Testis (tissue), 3 donors: ENCODE data around the gene TLR4. TPM values are rescaled to one million over a fixed set of nuclear protein-coding genes. Genes with fewer than 3 reads are reported as not detected.

Experiments
- DNase-seq: peaks from one replicate; pipeline ENCODE4 v3.0.0-alpha.2; 2019
- H3K27ac ChIP-seq, 2 donors: fragments of 200-600 bp; sonication (generic); one replicate each; pipeline ENCODE4 v1.5.1; 2019
- H3K27me3 ChIP-seq: fragments of 200-600 bp; sonication (generic); one replicate; pipeline ENCODE4 v1.5.1; 2019
- H3K36me3 ChIP-seq: fragments of 200-600 bp; sonication (generic); one replicate; pipeline ENCODE4 v1.5.1; 2017; ENCODE audit warnings: low read depth; ENCODE audit errors: missing control alignments
- H3K4me1 ChIP-seq: fragments of 200-600 bp; sonication (generic); one replicate; pipeline ENCODE4 v1.5.1; 2019
- H3K4me3 ChIP-seq, 2 donors: fragments of 200-600 bp; sonication (generic); one replicate each; pipeline ENCODE4 v1.5.1; 2017 to 2019
- H3K9me3 ChIP-seq: fragments of 200-600 bp; sonication (generic); one replicate; pipeline ENCODE4 v1.5.1; 2017
- POLR2A ChIP-seq: fragments of 450-650 bp; IDR thresholded peaks from one replicate; pipeline ENCODE4 v1.6.1; 2017; ENCODE audit warnings: antibody characterized with exemption, mild to moderate bottlenecking, moderate library complexity
- WGBS, 2 donors: methylation state at CpG; one replicate each; pipeline ENCODE4 v1.1.5; 2018; 5-methylcytosine and 5-hydroxymethylcytosine counted together
- intact Hi-C: fragments of 100-400 bp; cut with DNase I; formaldehyde crosslinking; loops from one replicate; pipeline ENCODE4 v1.15.1; 2023; ENCODE audit warnings: low total_unique reads
- polyA plus RNA-seq: library from polyadenylated mRNA; stranded (reverse); fragments of 350-450 nt; fragmentation: Illumina TruSeq; extraction: RNeasy Lipid Tissue Mini Kit (QIAGEN cat#74804); gene quantifications from one replicate; pipeline ENCODE4 v1.2.3, GENCODE V29; 2014; ENCODE audit warnings: low read depth, low replicate concordance; ENCODE audit not compliant: insufficient read depth
- total RNA-seq, 2 donors: library from RNA; depleted of rRNA; stranded (reverse); fragments of >200 nt; gene quantifications; one replicate each; pipeline ENCODE4 v1.2.3, GENCODE V29; 2016
- TF ChIP-seq, protein P1 (sequence below), 3 experiments: fragments of 450-650 bp in 2 of 3; fragments of 200-600 bp in 1 of 3; sonication (generic) in 1 of 3; IDR thresholded peaks; one replicate each; pipeline ENCODE4 v1.5.1; 2016 to 2019; ENCODE audit warnings: antibody characterized with exemption in 3 of 3, mild to moderate bottlenecking in 2 of 3, moderate library complexity in 1 of 3

Gene TLR4
- total and polyA plus RNA-seq, 3 donors from 2014 or later, result 3.7 to 5.0 (median 3.9) TPM

DNA sequence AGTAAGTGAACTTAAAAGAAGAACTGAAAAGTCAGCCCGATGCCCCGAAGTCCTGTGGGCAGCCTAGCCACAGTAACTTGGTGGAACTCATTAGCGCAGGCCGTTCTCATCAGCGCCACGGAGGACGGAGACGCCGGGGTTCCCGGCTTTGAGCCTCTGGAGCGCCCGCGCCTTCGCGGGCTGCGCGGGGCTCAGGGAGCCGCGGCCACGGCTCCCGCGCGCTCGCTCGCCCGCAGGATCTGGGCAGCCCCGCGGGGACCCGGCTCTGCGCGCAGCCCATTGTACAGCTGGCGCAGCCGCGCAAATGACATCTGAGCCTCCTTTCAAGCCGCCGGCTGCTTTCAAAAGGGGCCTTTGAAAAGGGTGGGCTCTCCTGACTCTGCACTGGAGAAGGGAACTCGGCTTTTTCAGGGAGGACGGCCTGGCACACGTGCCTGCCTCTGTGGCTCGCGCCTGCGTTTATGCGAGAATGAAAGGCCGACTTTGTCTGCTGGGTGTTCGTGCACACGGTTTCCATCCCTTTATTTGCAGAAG is 40.7 kb downstream of the TLR4 start:
- no peaks in the 10 kb centered on the region for H3K36me3 ChIP-seq
- no peak for TF ChIP-seq POLR2A
- TF ChIP-seq, protein P1, sequence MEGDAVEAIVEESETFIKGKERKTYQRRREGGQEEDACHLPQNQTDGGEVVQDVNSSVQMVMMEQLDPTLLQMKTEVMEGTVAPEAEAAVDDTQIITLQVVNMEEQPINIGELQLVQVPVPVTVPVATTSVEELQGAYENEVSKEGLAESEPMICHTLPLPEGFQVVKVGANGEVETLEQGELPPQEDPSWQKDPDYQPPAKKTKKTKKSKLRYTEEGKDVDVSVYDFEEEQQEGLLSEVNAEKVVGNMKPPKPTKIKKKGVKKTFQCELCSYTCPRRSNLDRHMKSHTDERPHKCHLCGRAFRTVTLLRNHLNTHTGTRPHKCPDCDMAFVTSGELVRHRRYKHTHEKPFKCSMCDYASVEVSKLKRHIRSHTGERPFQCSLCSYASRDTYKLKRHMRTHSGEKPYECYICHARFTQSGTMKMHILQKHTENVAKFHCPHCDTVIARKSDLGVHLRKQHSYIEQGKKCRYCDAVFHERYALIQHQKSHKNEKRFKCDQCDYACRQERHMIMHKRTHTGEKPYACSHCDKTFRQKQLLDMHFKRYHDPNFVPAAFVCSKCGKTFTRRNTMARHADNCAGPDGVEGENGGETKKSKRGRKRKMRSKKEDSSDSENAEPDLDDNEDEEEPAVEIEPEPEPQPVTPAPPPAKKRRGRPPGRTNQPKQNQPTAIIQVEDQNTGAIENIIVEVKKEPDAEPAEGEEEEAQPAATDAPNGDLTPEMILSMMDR (IDR thresholded peaks at IDR 0.05), result no peak
- intact Hi-C loops, result no loop called here
- no peaks in the 10 kb centered on the region for H3K9me3 ChIP-seq
- WGBS, 2 donors, result 5 to 14% methylated on average over 18 to 30 of the region's 46 CpGs
- H3K4me3 ChIP-seq, result peak overlapping the region; percentile 32 to 33
- no peaks in the 10 kb centered on the region for H3K4me1 ChIP-seq
- no peak overlapping the region for H3K27ac ChIP-seq
- DNase-seq, result peak; percentile 15
- H3K27me3 ChIP-seq, result no peaks in the 10 kb centered on the region

DNA sequence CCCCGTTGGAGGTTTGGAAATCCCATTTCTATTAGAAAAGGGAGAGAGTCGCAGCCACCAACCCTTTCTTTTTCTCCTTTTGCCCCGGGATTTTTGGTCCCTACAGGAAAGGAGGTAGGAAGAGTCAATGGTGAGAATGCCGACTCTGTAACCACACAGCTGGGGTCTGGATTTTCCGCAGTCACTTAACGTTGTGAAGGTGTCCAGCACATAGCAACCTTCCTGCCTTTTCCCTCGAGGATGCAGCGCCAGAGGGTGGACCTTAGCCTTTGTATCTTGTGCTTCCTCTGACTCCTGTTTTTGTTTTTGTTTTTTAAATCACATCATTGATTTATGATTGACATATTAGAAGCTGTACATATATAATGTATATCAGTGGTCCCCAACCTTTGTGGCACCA is 41.4 kb downstream of the TLR4 start:
- Histone ChIP-seq H3K27me3 (no peaks in the 10 kb centered on the region), H3K27ac (no peak overlapping the region), H3K36me3 (no peaks in the 10 kb centered on the region), H3K9me3 (no peaks in the 10 kb centered on the region), H3K4me1 (no peaks in the 10 kb centered on the region), H3K4me3 (no peak overlapping the region)
- WGBS, 2 donors, result 51 to 62% methylated on average over 8 of the region's 8 CpGs
- DNase-seq, result no peak
- intact Hi-C loops, result no loop called here
- TF ChIP-seq POLR2A, result no peak
- TF ChIP-seq, protein P1 (IDR thresholded peaks at IDR 0.05), result no peak

DNA sequence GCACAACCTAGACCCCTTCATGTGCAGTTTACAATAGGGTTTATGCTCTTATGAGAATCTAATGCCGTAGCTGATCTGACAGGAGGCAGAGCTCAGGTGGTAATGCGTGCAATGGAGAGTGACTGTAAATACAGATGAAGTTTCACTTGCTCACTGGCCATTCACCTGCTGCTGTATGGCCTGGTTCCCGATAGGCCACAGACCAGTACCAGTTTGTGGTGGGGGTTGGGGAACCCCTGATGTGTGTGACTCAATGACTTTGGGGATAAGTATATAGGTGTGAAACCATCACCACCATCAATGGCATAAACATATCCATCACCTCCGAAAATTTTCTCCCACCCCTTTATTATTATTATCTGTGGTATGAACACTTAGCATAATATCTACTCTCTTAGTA is 42.1 kb downstream of the TLR4 start:
- WGBS, 2 donors, result 72 to 96% methylated on average over 4 of the region's 4 CpGs

DNA sequence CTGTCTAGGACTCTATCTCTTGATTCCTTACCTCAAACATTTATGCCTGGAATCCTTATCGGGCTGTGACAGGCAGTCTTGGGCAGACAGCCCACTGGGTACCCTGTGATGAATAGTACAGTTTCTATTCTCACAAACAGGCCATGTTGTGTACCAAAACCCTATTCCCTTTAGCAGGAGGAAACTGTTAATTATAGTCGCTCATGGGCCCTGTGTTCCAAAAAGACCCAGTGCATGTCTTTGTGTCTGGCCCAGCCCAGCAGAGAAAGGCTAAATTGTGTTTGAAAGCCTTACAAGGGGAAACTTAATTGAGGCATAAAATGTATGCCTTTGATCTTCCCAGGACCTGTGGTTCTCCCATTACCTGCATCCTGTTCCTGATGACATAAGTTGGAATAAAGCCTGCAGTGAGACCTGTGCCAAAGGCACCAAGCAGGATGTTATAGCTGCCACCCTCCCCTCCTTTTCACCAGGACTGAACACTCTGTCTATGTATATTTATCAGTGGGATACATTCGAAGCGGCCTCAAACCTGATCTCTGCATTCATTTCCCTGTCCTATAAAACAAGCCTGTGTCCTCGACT is 43.3 kb downstream of the TLR4 start:
- Histone ChIP-seq H3K4me3 (no peak overlapping the region), H3K27ac (no peak overlapping the region), H3K27me3 (no peaks in the 10 kb centered on the region), H3K36me3 (no peaks in the 10 kb centered on the region), H3K4me1 (no peaks in the 10 kb centered on the region), H3K9me3 (no peaks in the 10 kb centered on the region)
- WGBS, 2 donors, result 80 to 88% methylated on average over 5 of the region's 5 CpGs
- intact Hi-C loops, result no loop called here
- TF ChIP-seq, protein P1 (IDR thresholded peaks at IDR 0.05), result no peak
- TF ChIP-seq POLR2A, result no peak
- DNase-seq, result no peak

More for the DNA sequence above, 42.1 kb downstream of the TLR4 start:
- intact Hi-C loops, result no loop called here
- H3K36me3 ChIP-seq, result no peaks in the 10 kb centered on the region
- H3K27ac ChIP-seq, result no peak overlapping the region
- H3K9me3 ChIP-seq, result no peaks in the 10 kb centered on the region
- no peak for TF ChIP-seq POLR2A
- TF ChIP-seq, protein P1 (IDR thresholded peaks at IDR 0.05), result no peak
- H3K4me1 ChIP-seq, result no peaks in the 10 kb centered on the region
- no peaks in the 10 kb centered on the region for H3K27me3 ChIP-seq
- no peak overlapping the region for H3K4me3 ChIP-seq
- DNase-seq, result no peak

DNA sequence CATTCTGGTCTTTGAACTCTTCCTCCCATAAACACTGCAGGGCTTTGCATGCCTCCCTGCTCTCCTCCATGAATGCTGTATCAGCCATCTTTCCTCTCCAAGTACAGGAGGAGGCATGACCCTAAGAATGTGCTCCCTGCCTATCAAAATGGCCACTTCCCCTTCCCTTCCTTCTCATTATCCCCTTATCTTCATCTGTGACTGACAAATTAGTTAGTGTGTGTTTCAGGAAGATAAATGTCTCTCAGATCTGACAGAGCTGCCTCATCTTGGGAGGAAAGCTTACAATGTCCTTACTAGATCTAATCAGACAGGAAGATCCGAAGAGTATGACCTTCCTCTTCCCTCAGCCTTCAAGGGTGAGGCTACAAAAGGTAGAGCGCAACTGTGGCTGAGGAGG is 46.2 kb downstream of the TLR4 start:
- 50 to 53% methylated on average over 2 of the region's 2 CpGs for WGBS, 2 donors
- no peak for DNase-seq
- H3K9me3 ChIP-seq, result no peaks in the 10 kb centered on the region
- no peaks in the 10 kb centered on the region for H3K36me3 ChIP-seq
- intact Hi-C loops, result no loop called here
- no peaks in the 10 kb centered on the region for H3K27me3 ChIP-seq
- TF ChIP-seq POLR2A, result no peak
- TF ChIP-seq, protein P1 (IDR thresholded peaks at IDR 0.05), result no peak
- no peak overlapping the region for H3K4me3 ChIP-seq
- H3K27ac ChIP-seq, result no peak overlapping the region
- no peaks in the 10 kb centered on the region for H3K4me1 ChIP-seq
